HK-2 (cell line): Measurements from ENCODE around the gene GPR135.
"Not testable (repeated sequence)": the region's sequence is repeated elsewhere in the genome, so short reads cannot be mapped to it uniquely, and the experiment has no call there.

ENCODE experiments used
- DNase-seq: peaks from one replicate; pipeline ENCODE4 v3.0.0-alpha.2; 2018; ENCODE audit not compliant: unreplicated experiment

Gene GPR135

DNA sequence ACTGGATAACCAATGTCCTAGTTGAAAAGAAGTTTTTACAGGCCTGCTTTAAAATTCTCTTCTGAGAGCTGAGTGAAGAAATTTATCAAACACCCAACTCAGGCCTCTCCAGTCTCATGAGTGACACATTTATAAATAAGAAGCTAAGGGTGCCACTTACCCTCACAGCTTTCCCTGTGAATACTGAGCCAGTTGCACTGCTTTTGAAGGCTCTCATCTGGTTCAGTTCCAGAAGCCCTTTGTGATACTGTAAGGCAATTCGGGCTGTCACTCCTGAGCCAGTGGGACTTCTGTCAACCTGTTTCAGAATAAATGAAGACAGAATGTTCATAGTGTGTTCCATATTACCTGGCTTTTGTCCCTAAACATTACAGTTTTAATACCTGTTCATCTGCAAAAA, 10.5 kb upstream of the GPR135 start:
- DNase-seq: no peak

DNA sequence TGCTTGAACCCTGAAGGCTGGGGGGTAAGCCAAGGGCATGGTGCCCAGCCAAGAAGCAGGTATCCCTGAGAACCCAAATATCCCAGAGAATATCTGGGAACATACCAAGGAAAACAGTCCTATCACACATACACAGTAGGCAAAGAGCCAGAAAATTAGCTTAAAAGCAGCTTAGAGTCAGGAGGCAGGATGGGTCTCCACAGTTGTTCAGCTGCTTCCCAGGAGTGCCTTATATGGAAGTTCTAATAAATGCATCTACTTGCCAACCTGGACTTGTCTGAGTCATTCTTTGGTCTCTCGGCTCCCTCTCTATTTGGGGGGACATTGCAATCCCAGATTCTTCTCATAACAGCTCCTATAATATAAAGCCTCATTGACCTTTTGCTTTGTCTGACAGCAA, 9.0 kb upstream of the GPR135 start:
- no peak for DNase-seq

DNA sequence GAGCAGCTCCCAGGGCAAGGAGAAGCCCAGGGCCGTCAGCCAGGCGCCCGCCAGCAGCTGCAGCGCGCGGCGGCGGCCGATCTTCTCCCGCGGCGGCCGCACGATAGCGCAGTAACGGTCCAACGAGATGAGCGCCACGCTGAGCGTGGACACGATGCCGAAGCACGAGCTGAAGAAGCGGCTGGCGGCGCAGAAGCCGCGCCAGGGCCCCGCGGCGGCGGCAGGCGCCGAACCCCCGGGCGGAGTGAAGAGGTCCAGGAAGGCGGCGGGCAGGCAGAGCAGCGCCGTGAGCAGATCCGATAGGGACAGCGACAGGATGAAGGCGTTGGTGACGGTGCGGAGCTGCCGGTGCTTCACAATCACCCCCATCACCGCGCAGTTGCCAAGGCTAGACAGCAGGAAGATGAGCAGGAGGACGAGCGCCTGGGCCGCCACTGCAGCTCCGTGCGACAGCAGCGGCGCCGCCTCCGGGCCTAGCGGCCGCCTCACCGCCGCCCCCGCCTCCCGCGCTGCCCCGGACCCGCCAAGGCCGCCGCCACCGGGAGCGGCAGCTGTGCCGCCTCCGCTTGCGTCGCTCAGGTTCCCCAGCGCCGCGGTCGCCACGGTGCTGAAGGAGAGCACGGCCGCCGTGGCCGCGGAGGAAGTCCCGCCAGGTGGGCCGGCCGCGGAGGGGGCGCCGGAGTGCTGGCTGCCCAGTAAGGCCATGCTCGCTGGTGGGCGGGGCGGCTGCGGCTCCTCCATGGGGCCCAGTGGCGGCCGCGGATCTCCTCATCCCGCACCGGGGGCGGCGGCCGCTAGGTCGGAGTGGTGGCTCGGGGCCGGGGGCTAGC, 479 bp downstream of the GPR135 start:
- DNase-seq: no peak

DNA sequence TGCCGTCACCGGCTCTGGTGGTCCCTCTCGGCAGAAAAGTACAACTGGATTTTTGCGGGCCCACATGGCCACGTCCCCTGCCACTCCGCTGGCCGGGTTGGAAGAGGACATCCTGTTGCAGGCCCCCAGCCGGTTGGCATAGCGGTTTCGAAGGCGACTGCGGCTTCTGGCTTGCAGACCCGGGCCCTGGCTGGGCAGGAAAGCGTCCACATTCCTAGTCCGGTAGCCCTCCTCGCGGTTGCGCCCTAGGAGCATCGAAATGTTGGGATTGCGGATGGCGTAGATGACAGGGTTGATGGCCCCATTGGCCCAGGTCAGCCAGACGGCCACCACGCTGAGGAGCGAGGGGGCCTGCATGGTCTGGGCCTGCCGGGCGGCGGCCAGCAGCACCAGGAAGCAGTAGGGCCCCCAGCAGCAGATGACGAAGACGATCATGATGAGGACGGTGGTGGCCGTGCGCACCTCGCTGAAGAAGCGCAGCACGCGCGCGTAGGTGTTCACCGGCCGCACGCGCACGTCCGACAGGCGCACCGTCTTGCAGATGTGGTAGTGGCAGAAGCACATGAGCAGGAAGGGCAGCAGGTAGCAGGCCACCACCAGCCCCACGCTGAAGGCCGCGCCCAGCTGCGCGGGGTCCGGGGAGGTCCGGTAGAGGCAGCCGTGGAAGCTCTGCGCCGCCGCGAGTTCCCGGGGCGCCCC, 1.2 kb downstream of the GPR135 start:
- DNase-seq: no peak

DNA sequence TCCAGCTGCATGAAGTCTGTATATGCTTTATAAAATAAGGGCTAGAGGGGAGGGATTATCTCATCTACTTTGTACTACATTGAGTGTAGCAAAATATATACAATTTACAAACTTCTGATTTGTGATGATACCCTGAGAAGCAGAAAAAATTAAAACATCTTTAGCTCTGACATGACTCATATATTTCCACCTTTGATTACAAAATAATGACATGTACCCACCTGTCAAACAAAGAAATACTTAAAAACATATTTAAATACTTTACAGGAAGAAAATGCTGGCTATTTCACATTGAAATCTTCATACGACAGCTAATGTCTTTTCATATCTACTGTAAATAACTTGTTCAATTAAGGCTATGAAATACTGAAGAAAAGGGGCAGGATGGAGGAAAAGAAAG, 3.3 kb downstream of the GPR135 start:
- DNase-seq: no peak

DNA sequence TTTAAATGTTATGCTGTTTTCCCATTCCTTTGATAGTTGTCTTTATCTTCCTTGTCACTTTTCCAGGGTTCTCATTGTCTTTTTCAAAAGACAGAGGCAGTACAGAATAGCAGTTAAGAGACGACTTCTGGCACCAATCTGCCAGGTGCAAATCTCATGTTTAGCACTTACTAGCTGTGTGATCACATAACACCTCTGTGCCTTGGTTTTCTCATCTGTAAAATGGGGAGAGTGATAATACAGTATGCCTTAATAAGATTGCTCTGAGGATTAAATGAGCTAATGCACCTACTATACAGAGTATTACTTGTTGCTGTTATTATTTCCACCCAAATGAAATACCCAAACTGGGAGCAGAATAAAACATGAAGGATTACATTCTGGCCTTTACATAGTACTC, 4.8 kb downstream of the GPR135 start:
- DNase-seq: no peak

DNA sequence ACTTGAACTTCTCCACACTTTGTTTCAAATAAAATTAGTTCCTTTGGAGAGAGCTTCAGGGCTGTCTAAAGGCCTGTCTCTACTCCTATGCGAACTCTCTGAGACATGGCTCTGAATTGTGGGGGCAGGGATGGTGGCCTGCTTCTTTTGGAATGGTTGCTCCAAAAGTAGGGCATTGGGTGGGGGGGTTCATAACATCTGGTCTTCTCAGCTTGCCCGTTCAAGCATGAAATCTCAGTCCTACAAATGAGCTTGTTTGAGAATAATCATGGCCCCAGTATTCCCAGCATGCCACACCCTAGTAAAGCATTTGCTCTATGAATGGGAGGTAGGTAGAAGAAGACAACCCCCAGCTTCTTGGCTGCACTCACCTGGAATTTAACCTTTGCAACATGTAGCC, 6.7 kb downstream of the GPR135 start:
- no peak for DNase-seq

DNA sequence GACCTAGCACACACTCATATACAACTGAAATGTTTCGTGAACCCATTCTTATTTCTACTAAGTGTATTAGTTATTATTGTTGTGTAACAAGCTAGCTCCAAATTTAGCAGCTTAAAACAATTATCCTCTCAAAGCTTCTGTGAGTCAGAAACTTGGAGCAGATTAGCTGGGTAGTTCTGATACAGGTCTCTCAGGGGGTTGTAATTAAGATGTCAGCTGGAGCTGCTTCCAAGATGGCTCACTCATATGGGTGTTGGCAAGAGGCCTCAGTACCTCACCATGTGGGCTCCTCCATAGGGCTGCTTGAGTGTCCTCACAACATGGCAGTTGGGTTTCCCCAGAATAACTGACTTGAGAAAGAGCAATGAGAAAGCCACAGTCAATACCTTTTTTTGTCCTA, 9.8 kb downstream of the GPR135 start:
- DNase-seq: no peak

DNA sequence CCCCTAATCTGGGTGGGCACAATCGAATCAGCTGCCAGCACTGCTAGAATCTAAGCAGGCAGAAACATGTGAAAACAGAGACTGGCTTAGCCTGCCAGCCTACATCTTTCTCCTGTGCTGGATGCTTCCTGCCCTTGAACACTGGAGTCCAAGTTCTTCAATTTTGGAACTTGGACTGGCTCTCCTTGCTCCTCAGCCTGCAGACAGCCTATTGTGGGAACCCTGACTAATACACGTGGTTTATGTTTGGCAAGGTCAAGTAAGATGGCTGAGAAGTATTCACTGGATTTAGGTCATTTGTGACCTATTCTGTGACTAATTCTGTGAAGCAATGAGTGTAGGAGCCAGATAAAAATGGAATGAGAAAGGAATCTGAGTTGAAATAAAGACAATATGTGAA, 11.0 kb downstream of the GPR135 start:
- DNase-seq: no peak

DNA sequence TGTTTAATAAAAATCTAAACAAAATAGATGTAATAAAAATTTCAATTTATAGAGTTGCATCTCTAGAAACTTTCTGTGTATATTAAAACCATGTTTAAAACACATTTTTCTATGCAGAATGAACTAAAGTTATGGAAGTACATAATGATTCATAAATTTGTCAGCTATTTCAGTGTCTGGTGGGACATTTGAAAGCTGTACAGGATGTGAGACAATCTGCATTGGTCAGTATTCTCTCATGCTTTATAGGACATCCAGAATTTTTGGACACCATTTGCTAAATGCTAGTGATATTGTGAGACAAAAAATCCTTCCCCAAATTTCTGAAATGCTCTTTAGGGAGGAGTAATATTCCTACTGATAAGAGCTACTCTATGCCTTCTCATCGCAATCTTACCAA, 13.3 kb downstream of the GPR135 start:
- DNase-seq: no peak

DNA sequence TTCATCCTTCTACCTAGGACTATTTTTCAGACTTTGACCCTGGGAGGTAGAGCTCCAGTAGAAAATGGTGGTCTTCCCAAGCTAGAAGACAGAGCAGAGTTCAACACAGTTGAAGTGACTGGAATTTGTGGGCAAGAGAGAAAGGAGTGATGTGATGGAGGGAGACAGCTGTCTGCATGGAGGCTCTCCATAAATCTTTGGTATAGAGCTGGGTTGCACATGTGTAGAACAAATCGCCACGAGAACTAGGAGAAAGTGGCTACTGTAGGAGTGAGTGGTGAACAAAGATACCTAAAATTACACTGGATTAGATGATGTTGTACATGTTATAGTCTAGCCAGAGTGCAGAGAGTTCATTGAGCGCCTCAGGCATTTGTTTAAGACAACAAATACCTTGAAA, 14.5 kb downstream of the GPR135 start:
- no peak for DNase-seq

DNA sequence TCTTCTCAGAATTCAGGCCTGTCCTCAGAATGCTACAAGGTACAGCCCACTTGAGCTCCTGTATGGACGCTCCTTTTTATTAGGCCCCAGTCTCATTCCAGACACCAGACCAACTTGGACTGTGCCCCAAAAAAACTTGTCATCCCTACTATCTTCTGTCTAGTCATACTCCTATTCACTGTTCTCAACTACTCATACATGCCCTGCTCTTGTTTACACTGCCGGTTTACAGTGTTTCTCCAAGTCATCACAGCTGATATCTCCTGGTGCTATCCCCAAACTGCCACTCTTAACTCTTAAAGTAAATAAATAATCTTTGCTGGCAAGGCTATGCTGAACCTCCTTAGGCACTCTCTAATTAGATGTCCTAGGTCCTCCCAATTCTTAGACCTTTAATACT, 16.5 kb downstream of the GPR135 start:
- DNase-seq: not testable (repeated sequence)

DNA sequence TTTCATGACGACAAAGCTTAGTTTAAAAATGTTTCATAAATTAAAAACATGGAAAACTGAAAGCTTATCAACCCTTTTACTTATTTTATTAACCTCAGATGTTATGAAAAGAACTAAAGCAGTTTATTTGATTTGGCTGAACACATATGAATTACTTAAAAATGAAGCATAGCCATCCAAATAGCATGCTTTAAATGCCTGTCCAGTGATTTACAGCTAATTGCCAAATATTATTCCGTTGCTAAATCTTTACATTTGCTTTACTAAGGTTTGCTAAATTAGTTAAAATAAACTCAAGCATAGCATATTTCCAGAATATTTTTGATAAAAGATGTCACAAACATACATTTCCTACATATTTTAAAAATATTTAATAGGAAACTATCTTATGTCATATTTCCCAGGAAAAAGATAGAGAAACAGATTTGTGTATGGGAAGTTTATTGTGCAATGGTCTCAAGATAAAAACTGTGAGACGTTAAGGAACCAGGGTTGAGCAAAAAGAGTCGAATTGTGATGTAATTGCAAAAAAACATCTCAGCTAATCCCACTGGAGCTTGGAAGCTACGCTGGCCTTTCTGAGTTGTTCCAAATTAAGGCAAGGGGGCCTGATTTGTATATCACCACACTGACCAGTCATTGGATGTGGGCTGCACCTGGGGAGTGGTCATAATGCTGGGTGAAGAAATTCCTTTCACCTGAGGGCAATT, 25.8 kb downstream of the GPR135 start:
- DNase-seq: no peak

DNA sequence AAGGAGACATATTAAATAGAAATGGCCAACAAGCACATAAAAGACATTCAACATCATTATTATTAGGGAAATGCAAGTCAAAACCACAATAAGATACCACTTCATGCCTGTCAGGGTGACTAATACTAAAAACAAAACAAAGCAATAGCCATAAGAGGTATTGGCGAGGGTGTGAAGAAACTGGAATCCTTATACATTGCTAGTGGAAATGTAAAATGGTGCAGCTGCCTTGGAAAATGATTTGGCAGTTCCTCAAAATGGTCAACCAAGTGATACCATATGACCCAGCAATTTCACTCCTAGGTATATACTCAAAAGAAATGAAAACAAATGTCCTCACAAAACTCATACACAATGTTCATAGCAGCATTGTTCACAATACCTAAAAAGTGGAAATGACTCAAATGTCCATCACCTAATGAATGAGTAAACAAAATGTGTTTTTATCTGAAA, 27.0 kb downstream of the GPR135 start:
- no peak for DNase-seq

DNA sequence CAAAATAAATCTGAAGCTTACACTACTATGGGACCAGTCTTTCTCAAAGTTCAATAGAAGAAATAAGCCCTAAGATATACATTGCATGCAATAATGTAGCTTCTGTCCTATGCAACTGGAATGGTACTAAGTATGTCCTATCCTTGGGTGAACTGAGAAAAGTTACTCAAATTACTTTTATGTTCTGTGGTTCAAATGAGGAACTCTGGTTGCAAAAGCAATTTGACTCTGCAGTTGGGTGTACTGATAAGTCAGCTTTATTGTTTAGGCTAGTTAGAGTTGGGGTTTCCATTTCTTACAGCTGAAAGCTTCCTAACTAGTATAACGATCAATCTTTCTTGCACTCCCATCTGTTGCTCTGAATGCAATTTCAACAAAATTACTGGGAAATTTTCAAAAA, 29.2 kb downstream of the GPR135 start:
- no peak for DNase-seq

DNA sequence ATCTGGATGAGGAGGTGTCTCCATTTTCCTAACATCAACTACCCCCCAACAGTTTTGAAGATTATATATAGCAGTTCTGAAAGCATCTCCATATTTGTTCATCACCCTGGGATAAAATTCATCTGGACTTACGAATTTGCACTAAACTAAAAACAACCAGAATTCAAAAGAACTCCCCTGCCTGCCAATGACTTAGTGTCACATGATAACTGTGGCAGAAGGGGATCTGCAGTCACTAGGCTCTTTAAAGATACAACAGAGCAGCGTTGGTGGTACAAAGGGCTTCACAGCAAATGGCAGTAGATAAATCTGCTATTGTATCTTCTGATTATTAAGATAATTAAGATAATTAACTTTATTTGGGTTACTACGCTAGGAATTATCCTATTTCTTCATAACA, 30.1 kb downstream of the GPR135 start:
- no peak for DNase-seq

DNA sequence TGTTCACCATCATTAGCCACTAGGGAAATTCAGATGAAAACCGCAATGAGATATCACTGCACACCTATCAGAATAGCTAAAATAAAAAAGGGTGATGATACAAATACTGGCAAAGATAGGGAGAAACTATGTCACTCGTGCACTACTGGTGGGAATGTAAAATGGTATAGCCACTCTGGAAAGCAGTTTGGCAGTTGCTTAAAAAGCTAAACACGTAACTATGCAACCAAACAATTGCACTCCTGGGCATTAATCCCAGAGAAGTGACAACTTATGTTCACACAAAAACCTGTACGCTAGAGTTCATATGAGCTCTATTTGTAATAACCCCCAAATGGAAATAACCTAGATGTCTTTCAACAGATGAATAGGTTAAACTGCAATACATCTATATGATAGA, 35.4 kb downstream of the GPR135 start:
- DNase-seq: no peak

DNA sequence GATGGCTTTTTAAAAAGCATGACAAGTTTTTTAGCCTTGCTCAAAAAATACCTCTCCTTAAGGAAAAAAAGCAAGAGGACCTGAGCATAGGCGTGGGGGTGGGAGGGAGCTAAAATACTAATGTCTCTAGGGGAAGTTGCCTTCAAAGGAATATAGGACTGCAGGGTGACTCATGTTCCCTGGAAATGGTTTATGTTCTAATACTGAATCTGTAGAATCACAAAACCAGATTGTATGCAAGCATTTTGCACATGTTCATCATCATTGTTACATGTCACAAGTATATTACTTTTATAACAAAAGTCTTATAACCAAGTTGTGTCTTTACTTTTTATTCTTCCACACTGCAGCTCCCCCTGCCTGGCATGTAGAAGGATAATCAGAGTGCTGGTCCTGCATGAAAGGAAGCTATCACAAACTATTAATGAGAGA, 36.6 kb downstream of the GPR135 start:
- no peak for DNase-seq

DNA sequence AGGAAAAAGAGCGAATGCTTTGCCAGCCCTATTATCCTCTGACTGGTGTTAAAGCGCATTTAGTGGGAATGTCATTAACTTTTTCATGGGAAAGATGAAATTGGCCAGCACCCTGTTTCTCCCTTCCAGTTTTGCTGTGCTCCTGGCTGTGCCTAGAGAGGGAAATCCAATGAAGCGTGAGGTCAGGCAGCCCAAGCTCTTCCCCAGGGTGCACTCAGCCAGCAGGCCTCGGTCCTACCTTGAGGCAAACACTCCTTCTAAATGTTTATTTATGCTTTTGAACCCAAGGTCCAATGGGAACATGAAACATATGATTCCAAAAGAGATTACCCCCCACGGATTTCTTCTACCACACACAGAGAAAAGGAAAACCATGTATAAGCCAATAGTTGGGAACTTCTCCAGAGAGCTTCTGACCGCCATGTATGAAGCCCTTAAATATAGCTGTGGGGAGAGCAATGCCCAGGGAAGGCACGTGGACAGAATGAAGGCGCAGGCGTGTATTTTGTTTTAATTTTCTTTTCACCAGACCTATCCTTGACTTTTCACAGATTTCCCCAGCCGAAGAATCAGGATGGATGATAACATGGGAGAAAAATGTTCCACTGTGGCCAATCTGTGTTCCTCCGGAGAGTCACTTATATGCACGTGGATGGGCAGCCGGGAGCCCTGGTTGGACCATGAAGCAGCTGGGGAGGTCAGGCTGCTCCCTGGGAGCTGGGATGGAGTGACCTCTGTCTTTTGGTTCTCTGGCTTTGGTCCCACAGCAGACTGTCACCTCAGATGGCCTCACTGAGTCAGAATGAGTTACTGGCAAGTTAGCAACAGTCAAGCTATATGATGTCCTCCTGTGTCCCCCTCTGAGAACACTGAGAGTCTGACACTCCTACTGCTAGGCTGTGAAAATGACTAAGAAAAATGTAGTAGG, 37.3 kb downstream of the GPR135 start:
- DNase-seq: no peak

DNA sequence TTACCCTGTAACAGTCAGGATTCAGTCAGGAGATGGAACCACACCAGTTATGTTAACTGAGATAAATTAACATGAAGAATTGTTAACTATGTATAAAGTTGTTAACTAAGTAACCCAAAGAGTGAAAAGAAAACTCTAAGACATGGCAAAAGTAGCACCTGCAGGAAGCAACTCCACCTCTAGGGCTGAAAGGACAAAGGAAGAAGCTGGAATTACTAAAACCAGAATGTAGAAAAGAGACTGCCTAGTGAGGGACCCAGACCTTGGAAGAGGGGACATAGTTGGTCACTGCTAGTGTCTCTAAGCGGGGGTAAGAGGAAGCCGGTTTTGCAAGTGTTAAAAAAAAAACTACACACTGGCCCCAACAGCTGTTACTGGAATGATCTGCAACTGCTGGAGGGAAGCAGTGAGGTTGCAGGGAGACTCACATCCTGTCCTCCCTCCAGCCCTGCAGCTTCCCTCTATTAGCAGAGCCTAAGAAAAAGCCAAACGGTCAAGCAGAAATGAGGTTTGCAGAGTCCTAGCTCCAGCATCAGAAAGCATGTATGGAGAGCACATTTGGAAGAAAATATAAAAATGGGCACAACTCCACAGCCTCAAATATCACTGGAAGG, 39.8 kb downstream of the GPR135 start:
- no peak for DNase-seq
